ENCODE measurements around the gene DENND1C. TPM values are rescaled to one million over a fixed set of nuclear protein-coding genes. Genes with fewer than 3 reads are reported as not detected.
"Not testable (repeated sequence)": the region's sequence is repeated elsewhere in the genome, so short reads cannot be mapped to it uniquely, and the experiment has no call there.

Gene DENND1C
- polyA plus RNA-seq, 3 donors from 2014 or later: 29.0 to 120 (median 32.9) TPM

GRCh38 chr19:6516659-6517291, 35.2 kb upstream of the DENND1C start:
- peaks cover under 1 to 1% (median 1%) of the 10 kb centered on the region in 3 donors for H3K27me3 Mint-ChIP-seq (ENCODE audit: low read depth in 3 of 3)
- DNase-seq: peak; percentile 84 to 86 (median 85)
- peak overlapping the region; percentile 78 to 96 (median 89) for H3K27ac Mint-ChIP-seq
- peaks cover 0 to under 1% (median 0%) of the 10 kb centered on the region in 3 donors for H3K36me3 Mint-ChIP-seq
- H3K4me1 Mint-ChIP-seq: peaks cover 28 to 30% of the 10 kb centered on the region in 2 donors
- H3K4me3 Mint-ChIP-seq: peak overlapping the region; percentile 91 to 99 (median 96)
- no peaks in the 10 kb centered on the region for H3K9me3 Mint-ChIP-seq

- Mint-ChIP-seq H3K36me3 (peaks cover 0 to 4% (median 0%) of the 10 kb centered on the region in 3 donors), H3K27ac (peak overlapping the region; percentile 77 to 96 (median 90)), H3K4me3 (peak overlapping the region; percentile 91 to 99 (median 96)), H3K9me3 (no peaks in the 10 kb centered on the region), H3K4me1 (peaks cover 27 to 29% of the 10 kb centered on the region in 2 donors), H3K27me3 (ENCODE audit: low read depth in 3 of 3) (peaks cover 0 to 1% (median 1%) of the 10 kb centered on the region in 3 donors)
- peak; percentile 69 to 77 (median 71) for DNase-seq
Observed at GRCh38 chr19:6516018-6516658, 34.6 kb upstream of the DENND1C start.

DNA sequence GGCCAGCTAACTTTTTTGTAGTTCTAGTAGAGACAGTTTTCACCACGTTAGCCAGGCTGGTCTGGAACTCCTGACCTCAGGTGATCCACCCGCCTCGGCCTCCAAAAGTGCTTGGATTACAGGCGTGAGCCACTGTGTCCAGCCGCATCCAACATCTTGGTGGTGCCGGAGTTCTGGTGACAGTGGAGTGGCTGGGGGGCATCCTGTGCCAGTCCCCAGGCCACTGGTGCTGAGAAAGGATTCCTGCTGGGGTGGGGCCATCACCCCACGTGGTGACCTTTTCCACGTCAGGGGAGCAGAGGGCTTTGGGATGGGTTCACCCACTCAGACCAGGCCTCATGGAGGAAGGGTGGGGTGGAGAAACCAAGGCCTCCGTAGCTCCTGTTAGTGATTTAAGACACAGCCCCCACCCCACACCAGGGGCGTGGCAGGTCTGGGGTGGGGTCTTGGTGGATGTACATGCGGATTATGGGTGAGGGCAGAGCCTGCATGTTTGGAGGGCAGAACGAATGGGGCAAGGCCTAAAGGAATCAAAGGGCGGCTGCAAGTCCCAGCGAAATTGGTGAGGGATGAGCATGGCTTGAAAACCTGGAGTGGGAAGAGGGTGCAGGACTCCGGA, 33.4 kb upstream of the DENND1C start:
- peak overlapping the region; percentile 46 to 68 (median 56) for H3K4me3 Mint-ChIP-seq
- DNase-seq: no peak
- peaks cover 27 to 29% of the 10 kb centered on the region in 2 donors for H3K4me1 Mint-ChIP-seq
- no peaks in the 10 kb centered on the region for H3K9me3 Mint-ChIP-seq
- H3K36me3 Mint-ChIP-seq: peaks cover 0 to 4% (median 0%) of the 10 kb centered on the region in 3 donors
- H3K27ac Mint-ChIP-seq: peak overlapping the region in 1 of 6 donors; percentile 66
- H3K27me3 Mint-ChIP-seq (ENCODE audit: low read depth in 3 of 3): peaks cover 0 to 1% (median 1%) of the 10 kb centered on the region in 3 donors

DNA sequence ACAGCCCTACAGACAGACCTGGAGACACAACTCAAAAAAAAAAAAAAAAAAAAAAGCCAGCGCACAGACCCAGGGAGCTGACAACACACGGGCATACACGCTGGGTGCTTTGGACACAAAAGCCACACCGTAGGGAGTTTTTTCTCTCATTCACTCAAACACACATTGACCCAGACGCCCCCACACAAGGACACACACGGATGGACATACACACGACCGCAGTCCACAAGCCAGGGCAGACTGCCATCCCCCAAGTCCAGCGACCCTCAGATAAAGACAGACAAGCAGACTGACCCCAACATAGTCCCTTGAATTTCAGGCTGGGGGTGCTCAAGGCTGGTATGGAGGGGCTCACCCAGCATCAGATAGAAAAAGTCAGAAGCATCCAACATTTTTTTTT, 32.5 kb upstream of the DENND1C start:
- Mint-ChIP-seq H3K4me3 (peak overlapping the region in 4 of 5 donors; percentile 20 to 53 (median 29)), H3K9me3 (no peaks in the 10 kb centered on the region), H3K4me1 (peaks cover 24 to 29% of the 10 kb centered on the region in 2 donors), H3K27ac (peak overlapping the region in 2 of 6 donors; percentile 35 to 52), H3K36me3 (peaks cover 0 to 4% (median 0%) of the 10 kb centered on the region in 3 donors), H3K27me3 (ENCODE audit: low read depth in 3 of 3) (peaks cover 0 to 1% (median 1%) of the 10 kb centered on the region in 3 donors)
- DNase-seq: no peak

DNA sequence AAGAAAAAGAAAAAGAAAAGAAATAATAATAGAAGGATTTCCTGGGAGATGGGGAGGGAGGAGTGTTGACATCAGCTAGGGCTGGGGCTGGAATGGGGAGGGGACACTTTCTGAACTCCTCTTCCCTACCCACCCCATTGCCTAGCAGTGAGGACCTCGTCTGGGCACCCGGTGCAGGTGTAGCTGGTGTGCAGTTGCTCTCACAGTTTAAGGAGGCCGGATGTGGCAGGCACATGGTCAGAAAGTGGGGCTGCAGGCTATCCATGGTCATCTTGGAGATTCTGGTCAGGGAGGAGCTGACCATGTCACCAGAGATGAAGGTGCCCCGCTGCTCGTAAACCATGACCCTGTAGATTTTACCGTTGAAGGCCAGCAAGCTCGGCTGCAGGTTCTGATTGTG, 29.0 kb upstream of the DENND1C start:
- Mint-ChIP-seq H3K27ac (no peak overlapping the region), H3K4me1 (peaks cover 0 to 2% of the 10 kb centered on the region in 2 donors), H3K4me3 (no peak overlapping the region), H3K27me3 (ENCODE audit: low read depth in 3 of 3) (peaks cover 0 to 4% (median 3%) of the 10 kb centered on the region in 3 donors), H3K36me3 (peaks cover 0 to 4% (median 0%) of the 10 kb centered on the region in 3 donors), H3K9me3 (no peaks in the 10 kb centered on the region)
- DNase-seq: no peak

- Mint-ChIP-seq H3K9me3 (no peaks in the 10 kb centered on the region), H3K27me3 (ENCODE audit: low read depth in 3 of 3) (peaks cover 6 to 9% (median 6%) of the 10 kb centered on the region in 3 donors), H3K4me1 (peaks cover 6% of the 10 kb centered on the region in 2 donors), H3K4me3 (no peak overlapping the region), H3K27ac (no peak overlapping the region), H3K36me3 (peaks cover 0 to 4% (median 0%) of the 10 kb centered on the region in 3 donors)
- no peak for DNase-seq
Observed at GRCh38 chr19:6509118-6509971, 27.8 kb upstream of the DENND1C start.

DNA sequence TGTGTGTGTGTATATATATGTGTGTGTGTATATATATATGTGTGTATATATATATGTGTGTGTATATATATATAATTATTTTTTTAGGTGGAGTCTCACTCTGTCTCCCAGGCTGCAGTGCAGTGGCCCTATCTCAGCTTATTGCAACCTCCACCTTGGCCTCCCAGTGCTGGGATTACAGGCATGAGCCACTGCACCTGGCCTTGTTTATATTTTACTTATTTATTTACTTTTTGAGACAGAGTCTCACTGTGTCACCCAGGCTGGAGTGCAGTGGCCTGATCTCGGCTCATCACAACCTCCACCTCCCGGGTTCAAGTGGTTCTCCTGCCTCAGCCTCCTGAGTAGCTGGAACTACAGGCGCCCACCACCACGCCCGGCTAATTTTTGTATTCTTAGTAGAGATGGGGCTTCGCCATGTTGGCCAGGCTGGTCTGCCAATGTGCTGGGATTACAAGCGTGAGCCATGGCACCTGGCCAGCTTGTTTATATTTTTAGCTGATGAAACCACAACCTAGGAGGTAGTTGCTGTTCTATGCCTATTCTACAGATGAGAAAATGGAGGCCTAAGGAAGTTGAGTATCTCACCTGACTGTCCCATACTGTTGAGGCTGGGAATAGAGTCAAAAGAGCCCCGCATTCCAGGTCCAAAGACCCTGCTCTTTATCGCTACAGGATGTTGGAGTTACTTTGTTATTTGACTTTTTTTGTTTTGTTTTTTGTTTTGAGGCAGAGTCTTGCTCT, 26.6 kb upstream of the DENND1C start:
- H3K4me3 Mint-ChIP-seq; H3K9me3 Mint-ChIP-seq; H3K4me1 Mint-ChIP-seq; H3K27me3 Mint-ChIP-seq (ENCODE audit: low read depth in 3 of 3); DNase-seq; H3K36me3 Mint-ChIP-seq: not testable (repeated sequence)
- H3K27ac Mint-ChIP-seq: peak overlapping the region in 1 of 6 donors; percentile 26

GRCh38 chr19:6503407-6504201, 22.0 kb upstream of the DENND1C start:
- Mint-ChIP-seq H3K4me3 (peak overlapping the region in 2 of 5 donors; percentile 39 to 48), H3K4me1 (peaks cover 6 to 15% of the 10 kb centered on the region in 2 donors), H3K27ac (no peak overlapping the region), H3K27me3 (ENCODE audit: low read depth in 3 of 3) (peaks cover 9 to 15% (median 13%) of the 10 kb centered on the region in 3 donors), H3K36me3 (peaks cover 0 to 4% (median 0%) of the 10 kb centered on the region in 3 donors), H3K9me3 (no peaks in the 10 kb centered on the region)
- no peak for DNase-seq

GRCh38 chr19:6501740-6502648, 20.4 kb upstream of the DENND1C start, which contains the start of gene TUBB4A:
TUBB4A (minus strand) TSS chr19:6502309; CDS start chr19:6502212, 97 bp downstream.
- H3K27me3 Mint-ChIP-seq (ENCODE audit: low read depth in 3 of 3): peaks cover 9 to 14% (median 11%) of the 10 kb centered on the region in 3 donors
- peak; percentile 15 to 33 (median 19) for DNase-seq
- H3K4me1 Mint-ChIP-seq: peaks cover 6 to 15% of the 10 kb centered on the region in 2 donors
- H3K9me3 Mint-ChIP-seq: no peaks in the 10 kb centered on the region
- peak within 1 kb of the TSS; percentile 73 to 85 (median 81) for H3K4me3 Mint-ChIP-seq
- peaks cover 0 to 4% (median 0%) of the 10 kb centered on the region in 3 donors for H3K36me3 Mint-ChIP-seq
- H3K27ac Mint-ChIP-seq: peak within 1 kb of the TSS in 1 of 6 donors; percentile 73

DNA sequence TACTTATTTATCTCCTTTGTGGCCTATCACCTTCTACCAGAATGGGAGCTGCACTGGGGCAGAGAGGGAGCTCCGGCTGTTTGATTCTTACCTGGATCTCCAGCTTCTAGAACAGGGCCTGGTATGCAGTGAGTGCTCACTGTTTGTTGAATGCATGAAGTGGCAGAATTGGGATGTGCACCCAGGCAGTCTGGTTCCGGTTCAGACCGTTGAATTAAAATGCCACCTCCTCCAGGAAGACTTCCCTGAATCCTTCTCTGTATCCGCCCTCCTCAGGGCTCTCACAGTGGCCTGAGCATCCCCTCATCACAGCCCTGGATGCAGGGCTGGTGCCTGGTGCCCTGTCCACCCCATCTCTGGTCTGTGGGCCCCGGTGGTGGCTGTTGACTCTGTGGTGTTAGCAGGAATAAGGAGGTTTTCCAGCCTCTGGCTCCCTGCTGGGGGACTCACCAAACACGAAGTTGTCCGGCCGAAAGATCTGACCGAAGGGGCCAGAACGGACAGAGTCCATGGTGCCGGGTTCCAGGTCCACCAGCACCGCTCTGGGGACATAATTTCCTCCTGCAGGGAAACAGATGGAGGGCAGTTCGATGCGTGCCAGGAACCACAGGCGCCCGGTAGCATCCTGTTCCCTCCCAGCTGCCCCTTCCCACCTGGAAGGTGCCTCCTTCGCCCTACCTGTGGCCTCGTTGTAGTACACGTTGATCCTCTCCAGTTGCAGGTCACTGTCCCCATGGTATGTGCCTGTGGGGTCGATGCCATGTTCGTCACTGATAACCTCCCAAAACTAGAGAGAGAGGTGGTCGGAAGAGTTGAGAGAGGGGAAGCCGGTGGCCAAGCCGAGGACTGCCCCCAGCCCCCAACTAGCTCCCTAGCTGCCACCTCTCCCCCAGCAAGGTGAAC, 19.5 kb upstream of the DENND1C start:
- Mint-ChIP-seq H3K4me3 (peak overlapping the region; percentile 73 to 85 (median 81)), H3K27ac (peak overlapping the region in 1 of 6 donors; percentile 73), H3K9me3 (no peaks in the 10 kb centered on the region), H3K36me3 (peaks cover 0 to 4% (median 0%) of the 10 kb centered on the region in 3 donors), H3K4me1 (peaks cover 6 to 15% of the 10 kb centered on the region in 2 donors), H3K27me3 (ENCODE audit: low read depth in 3 of 3) (peaks cover 9 to 14% (median 10%) of the 10 kb centered on the region in 3 donors)
- no peak for DNase-seq

All from immature natural killer cell (primary cell).